Measurements from ENCODE around the gene GPHA2.

Gene GPHA2

DNA sequence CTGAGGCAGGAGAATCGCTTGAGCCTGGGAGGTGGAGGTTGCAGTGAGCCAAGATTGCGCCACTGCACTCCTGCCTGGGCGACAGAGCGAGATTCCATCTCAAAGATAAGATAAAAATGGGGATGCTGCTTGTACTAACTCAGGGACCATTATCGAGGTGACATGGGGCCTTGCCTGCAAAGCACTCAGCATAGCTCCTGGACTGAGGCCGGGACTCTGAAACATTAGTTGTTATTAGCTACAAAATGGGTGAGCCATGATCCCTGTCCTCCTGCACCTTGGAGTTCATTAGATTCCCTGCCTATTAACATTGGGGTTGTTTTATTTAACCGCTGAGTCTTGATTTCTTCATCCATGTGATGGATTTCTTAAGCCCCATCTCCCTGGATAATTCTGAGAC, 6.1 kb downstream of the GPHA2 start:
- DNase-seq = no peak

DNA sequence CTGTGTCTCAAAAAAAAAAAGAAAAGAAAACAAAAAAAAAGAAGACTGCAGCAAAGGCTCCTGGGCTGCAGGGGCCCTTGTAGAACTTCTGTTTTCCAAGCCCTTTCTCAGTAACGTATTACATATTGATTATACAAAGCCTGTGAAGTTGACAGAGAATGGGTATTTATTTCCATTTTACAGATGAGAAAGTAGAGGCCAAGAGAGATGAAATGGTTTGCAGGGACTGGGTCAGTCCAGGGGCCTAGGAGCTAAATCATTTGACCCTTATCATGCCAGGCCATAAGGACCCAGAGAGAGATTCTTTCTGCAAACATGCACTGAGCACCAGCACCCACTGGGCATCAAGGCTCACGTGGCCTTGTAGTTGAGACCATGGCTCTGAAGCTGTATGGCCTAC, 6.7 kb downstream of the GPHA2 start:
- no peak for DNase-seq

DNA sequence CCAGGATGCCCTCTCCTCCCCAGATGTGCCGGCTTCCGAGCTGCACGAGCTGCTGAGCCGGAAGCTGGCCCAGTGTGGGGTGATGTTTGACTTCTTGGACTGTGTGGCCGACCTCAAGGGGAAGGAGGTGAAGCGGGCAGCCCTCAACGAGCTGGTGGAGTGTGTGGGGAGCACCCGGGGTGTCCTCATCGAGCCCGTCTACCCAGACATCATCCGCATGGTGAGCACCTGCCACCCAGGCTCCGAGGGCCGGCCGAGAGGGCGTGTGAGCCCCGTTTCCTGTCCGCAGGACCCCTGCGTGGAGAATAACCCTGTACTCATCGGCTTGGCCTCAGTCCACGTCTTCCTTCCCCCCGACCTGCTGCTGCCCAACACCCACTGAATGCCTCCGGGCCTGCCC, 9.0 kb downstream of the GPHA2 start:
- DNase-seq = no peak

DNA sequence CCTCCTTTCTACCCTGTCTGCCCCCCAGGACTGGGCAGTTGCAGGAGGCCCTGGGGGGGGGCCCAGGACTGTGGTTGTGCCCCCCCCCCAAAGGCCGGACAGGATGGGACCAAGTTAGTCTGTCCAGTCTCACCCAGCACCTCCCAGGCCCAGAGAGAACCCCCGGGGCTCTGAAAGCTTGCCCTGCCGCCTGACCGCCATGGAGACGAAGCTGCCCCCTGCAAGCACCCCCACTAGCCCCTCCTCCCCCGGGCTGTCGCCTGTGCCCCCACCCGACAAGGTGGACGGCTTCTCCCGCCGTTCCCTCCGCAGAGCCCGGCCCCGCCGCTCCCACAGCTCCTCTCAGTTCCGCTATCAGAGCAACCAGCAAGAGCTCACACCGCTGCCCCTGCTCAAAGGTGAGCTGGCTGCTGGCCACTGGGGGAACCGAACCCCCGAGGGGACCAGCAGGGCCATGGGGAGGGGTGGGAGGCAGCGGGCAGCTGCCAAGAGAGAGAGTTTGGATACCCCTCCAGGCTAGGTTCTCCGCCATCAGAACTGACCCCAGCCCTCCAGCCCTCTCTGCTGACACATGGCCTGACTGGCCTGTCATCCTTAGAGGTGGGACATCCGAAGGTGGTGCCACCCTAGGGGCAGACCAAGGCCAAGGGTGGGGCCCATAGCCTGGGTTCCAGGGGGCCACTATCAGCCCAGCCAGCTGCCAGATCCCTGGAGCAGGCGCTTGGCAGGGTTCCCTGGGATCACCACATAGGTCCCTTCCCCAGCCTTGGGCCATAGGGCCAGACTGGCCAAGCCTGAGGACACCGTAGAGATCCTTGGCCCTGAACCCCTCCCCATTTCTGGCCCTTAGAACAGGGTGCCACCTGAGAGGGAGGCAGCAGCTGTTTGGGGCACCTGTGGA, 9.9 kb downstream of the GPHA2 start:
- DNase-seq = no peak

DNA sequence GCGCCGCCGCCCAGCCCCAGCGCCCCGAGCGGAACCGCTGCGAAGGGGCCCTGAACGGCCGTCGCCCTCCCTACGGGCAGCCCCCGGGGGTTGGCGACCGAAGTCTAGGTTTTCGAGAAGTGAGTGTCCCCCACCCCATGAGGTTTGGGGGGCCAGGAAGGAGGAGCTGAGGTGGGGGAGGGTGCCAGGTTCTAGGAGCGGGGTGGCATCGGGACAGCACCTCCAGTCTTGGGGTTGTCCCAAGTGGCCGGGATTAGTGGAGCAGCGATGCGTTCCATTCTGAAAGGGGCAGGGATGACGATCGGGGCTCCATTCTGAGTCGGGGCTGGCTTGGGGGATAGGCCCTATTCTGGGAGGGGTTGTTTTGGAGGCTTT, 10.8 kb downstream of the GPHA2 start:
- DNase-seq = no peak

DNA sequence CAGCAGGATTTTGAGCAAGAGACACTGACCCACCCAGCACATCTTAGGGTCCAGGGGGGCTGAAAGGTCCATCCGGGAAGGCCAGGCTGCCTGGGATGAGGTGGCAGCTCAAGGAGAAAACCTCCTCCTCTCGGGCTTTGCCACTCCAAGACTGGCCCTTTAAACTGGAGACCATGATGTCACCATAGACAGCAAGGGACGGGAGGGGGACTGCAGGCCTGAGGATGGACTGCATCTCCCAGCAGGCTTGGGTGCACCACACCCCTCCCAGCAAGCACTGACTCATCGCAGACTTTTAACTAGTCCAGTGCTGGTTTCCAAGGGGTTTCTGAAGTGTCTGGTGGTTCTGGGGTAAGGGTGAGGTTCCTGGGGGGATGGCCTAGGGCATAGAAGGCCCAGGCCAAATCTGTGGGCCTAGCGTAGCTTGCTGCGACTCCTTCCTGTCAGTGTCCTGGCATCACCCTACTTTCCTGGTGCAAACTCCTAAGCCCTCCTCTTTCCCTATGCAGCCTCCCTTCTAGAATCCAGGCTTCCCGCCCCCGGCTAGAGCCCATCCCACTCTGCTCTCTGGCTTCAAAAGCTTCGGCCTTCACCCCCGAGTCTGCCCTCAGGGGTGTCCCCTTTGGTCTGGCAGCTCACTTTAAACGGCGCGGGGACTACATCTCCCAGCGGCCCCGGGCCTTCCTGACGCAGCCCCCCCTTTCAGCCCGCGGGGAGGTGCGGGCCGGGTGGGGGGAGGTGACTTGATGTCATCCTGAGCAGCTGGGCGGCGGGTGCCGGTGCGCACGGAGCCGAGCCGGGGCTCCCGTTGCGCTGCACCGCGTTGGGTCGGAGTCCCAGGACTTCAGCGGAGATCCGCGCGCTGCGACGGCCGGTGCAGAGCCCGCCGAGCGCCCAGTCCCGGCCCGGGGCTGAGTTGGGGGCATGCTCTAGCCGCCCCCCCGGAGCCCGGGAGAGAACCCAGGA, 11.5 kb downstream of the GPHA2 start, which contains the start of gene PPP2R5B:
Gene PPP2R5B, plus strand, starts transcription at position 746 of the 966 bp plus-strand sequence. CDS start 1,046 bp downstream, outside the sequence.
- peak; percentile 93 for DNase-seq

DNA sequence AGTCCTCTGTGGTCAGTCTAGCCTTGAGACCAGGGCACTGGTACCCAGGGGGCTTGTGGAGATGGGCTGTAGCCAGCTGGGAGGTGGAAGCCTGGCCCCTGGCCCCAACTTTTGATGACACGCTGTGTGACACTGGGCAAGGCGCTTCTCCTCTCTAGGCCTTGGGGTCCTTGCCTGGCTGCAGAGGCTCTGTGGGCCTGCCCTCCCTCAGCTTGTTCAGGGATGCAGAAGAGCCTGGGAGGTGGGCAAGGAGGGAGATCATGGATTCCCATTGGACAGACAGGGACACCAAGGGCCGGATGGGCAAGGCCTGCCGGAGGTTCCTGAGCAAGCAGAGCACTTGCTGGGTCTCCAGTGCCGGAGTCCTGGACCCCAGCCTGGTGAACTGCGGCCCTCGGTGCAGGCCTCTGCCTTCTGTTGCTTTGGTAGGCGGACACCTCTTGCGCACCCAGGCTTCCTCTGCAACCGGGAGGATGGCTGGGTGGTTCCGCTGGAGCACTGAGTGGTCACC, 12.5 kb downstream of the GPHA2 start:
- no peak for DNase-seq

DNA sequence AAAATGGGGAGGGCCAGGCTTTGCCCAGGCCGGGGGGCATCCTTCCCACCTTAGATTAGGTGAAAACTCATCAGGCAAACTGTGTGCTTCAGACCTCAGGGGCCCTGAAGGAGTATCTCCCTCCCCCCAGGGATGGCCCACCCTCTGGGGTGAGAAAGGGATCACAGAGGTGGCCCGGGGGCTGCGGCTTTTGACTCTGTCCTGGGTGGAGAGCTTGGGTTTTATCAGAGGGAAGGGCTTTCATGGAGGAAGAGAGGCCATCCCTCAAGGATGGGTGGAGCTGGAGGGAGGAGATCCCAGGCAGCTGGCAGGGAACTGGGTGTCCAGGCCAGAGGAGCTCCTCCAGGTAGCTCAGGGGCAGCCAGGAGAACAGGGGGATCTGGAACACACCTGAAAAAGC, 14.3 kb downstream of the GPHA2 start:
- DNase-seq = no peak

DNA sequence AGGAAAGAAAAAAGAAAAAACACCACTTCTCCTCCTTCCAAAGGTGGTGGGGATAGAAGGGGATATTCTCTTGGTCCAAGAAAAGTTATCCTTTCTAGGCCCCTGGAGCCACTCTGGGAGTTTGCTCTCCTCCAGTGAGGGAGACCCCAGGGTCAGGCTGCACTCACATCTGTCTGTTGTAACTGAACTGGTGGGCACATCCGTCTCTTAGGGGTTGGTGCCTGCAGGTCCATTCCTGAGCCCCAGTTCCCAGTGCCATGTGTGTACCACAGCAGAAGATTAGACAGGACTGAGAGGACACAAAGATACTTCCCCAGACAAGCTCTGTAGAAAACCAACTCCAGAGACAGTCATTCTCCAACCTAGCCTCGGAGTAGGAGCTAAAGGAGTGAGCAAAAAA, 15.6 kb downstream of the GPHA2 start:
- DNase-seq = no peak

DNA sequence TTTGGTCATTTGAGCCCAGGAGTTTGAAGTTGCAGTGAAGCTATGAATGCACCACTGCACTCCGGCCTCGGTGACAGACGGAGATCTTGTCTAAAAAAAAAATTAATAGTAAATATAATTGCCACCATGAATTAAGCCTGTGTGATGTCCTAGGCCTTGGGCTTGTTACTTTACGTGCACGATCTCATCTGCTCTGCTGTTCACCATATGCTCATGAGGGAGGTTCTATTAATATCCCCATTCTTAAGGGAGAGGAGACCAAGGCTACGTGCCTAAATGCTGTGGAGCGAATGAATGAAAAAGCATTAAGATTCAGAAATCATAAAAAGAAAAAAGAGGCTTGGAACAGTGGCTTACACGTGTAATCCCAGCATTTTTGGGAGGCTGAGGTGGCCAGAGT, 16.1 kb downstream of the GPHA2 start:
- DNase-seq = no peak

DNA sequence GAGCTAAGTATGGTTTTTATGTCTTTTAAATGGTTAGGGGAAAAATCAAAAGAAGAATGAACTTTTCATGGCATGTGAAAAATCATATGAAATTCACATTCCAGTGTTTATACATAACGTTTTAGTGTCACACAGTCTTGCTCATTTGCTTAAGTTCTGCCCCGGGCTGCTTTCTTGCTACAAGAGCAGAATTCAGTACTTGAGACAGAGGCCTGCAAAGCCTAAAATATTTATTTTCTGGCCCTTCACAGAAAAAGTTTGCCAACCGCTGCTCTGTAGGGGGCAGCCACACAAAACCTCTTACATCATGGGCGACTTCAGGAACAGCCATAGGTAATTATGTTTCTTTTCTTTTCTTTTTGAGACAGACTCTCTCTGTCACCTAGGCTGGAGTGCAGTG, 17.7 kb downstream of the GPHA2 start:
- DNase-seq = no peak

DNA sequence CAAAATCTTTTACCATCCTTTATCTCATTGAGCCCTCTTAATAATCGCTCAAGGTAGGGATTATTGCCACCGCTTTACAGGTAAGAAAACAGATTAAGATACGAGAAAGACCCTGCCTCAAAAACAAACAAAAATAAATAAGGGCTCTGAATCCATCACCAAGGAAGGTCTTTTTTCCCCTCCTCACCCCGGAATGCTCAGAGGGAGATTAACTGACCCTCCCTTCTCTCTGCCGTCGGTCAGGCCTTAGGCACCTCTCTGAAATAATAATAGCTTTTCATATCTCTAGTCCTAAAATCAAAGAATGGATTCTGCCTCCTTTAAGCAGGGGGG, 18.1 kb downstream of the GPHA2 start:
- no peak for DNase-seq

DNA sequence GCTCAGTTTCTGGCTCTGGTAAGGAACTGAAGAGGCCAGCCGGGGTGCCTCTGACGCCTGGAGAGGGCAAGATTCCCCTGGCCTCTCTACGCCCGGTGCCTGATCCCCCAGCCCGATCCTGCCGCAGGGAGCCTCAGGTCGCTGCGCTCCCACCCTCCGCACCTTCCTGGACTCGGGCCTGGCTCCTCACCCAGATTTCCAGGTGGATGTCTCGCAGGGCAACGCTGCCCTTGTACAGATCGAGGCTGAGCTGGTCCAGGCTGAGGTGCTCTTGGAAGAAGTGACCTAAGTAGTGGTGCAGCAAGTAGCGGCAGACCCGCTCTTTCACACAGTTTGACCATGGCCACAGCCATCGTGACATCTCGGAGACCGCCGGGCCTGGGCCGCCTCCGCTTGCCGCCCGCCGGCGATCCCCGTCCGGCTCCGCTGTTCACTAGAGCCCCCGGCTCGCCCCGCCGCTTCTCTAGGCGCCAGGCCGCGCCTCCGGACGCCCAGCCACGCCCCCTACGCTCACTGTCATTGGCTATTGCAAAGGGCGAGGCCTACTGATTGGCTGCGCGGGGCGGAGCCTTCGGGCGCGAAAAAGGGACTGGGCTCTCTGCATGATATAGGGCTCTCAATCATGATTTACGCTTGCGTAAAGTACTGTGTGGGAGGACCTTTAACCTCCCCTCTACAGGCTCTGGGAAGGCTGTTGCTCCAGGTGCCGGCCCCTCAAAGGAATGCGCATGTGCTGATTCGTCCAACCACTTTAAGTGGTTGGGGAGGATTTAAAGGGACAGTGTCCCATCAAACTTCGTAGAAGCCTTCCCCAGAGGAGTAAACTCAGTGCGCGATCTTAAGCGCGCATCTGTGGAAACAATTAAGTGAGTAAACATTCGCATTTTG, 18.7 kb downstream of the GPHA2 start, which contains the start of gene ATG2A:
Gene ATG2A, minus strand, starts transcription at position 435 of the 888 bp plus-strand sequence. Its CDS starts 74 bp downstream, at position 361.
- DNase-seq = peak; percentile 99

DNA sequence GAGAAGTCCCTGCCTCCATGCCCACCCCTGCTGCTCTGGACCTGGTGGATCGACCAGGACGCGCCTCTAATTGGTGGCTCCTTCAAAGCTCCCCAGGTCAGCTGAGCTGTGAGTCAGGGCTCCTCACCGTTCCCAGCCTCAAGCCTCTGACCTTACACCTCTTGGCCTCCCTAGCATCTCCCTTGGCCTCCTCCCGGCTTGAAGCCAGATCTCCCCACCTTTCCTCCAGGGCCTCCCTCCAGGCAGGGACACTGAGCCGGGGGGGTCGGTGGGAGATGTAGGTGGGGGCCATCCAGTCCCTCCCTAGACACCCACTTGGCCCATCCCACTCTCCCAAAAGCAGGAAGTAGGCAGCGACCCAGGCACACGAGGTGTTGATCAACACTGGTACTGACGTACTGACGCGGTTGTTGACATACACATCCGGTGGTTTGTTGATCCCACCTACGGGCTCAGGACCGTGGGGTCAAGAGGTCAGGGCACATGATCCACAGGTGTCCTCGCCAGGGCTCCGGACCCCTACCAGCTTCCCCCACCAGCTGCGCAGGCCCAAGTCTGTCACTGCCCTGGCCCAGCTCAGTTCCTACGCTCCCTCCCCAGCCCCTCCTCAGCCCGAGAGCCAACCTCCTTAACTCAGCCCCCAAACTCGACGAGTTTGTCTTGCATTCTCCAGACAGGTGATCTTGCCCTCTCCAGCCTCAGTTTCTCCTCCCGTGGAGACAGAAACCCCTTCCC, 19.5 kb downstream of the GPHA2 start:
- no peak for DNase-seq

DNA sequence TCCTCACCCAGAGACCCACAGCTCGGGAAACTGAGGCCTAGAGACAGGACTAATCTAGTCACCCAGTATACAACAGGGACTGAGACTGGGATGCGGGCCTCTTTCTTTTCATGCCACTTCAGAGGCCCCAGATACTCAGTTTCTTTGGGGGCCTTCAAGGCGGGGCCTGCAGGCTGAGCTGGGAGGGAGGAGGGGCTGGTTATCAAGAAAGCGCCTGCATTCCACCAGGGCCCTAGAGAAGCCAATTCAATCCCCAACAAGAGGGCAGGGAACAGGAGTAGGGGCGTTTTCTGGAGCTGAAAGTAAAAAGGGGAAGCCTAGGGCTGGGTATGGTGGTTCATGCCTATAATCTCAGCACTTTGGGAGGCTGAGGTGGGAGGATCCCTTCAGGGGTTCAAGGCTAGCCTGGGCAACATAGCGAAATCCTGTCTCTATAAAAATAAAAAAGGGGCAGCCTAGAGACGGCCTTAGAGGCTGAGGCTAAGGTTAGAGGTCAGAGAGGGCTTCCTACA, 20.3 kb downstream of the GPHA2 start:
- DNase-seq = no peak

DNA sequence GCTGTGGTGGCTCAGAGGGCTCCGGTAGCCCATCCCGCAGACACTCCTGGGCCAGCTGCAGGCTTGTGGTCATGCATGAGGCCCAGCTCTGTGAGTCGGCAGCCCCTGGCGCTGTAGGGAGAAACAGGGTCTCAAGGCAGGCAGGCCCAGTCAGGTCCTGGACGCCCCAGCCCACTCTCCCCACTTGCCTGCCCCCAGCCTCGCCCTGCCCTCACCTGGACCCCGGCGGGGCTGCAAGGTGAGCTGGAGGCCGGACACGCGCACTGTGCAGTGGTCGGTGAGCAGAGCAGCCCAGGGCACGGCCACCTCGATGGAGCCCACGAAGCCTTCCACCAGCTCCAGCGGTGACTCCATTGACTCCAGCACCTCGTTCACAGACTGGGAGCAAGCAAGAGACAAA, 21.6 kb downstream of the GPHA2 start:
- DNase-seq = no peak

DNA sequence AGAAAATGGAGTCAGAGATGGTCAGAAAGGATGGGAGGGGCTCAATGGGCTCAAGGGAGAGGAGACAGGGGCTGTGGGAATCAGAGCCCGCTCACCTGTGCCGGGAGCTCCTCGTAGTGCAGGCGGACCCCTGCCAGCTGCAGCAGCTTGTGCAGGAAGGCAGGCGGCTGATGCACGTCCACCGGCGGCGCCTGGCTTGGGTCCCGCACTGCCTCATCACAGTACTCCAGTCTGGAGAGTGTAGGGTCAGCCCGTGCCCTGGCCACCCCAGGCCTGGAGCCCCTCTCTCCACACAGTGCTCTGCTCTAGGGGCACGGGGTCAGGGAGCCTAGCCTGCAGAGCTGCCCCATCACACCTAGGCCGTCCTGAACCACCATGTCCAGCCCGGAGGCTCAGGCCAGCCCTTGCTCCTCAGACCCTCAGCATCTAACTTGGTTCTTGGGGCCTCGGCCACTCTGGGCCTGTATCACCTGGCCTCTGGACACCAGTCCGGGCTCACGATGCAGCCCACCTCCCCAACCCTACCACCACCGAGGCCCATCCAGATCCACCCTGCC, 22.4 kb downstream of the GPHA2 start:
- no peak for DNase-seq

DNA sequence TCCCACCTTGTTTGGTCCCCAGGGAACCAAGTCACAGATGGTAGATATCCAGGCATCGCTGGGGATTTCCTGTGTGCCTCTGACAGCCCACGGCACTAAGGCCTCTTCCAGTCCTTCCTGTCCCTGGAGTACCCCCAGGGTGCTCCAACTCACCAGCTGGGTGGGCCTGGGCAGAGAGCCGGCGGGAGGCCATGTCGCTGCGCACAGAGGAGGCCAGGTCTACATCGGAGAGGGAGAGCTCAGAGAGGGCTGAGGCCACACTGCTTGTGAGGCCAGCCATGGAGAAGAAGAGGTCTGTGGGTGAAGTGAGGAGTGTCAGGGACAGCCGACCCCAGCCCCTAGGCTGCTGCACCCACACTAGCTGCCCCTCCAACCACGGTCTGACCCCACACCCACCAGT, 24.0 kb downstream of the GPHA2 start:
- no peak for DNase-seq

DNA sequence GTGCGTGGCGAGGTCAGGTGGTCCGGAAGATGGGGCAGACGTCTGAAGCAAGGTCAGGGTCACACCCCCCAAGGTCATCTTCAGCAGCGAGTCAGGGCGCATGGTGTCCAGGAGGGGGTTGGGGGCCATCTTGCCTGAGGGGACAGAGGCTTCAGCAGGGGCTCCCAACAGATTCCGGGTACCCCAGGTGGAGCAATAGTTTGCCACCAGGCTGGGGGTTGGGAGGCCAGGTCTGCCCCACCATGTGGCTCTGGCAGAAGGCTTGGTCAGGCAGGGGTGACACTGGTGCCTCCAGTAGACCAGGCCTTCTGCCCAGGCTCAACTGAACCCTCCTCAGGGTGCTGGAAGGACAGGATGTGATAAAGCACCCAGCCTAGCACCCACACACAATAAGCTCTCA, 24.6 kb downstream of the GPHA2 start:
- DNase-seq = no peak

DNA sequence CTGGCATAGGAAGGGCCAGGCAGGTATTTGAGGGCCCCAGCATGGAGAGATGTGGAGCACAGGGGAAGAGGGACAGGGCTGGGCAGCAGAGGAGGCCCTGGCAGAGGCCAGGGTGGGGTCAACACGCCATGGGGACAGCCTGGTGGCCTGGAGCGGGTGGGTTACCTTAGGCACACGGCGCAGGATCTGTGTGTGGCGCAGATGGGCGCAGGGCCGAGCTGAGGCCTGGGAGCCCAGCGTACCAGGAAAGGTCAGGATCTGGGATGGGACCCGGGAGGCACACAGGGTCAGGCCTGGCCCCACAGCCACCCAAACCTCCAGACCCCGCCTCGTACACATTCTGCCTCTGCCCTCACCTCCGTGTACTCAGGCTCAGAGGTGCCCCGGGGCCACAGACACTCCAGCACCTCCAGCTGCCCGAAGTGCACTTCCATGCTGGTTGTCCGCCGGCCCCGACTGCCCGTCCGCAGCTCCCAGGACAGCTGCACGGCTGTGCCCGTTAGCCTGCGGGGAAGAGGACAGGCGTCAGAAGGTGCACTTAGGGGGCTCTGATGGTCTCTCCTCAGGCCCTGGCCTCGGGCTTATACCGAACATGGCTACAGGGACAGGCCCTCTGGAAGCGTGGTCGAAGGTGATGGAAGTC, 25.1 kb downstream of the GPHA2 start:
- no peak for DNase-seq

All from NCI-H2227 treated with DMSO at 0.1 percent for 48 hours (cell line).